ENCODE measurements around the gene RCC1.
"Not testable (repeated sequence)": the region's sequence is repeated elsewhere in the genome, so short reads cannot be mapped to it uniquely, and the experiment has no call there.

RCC1 gene

DNA sequence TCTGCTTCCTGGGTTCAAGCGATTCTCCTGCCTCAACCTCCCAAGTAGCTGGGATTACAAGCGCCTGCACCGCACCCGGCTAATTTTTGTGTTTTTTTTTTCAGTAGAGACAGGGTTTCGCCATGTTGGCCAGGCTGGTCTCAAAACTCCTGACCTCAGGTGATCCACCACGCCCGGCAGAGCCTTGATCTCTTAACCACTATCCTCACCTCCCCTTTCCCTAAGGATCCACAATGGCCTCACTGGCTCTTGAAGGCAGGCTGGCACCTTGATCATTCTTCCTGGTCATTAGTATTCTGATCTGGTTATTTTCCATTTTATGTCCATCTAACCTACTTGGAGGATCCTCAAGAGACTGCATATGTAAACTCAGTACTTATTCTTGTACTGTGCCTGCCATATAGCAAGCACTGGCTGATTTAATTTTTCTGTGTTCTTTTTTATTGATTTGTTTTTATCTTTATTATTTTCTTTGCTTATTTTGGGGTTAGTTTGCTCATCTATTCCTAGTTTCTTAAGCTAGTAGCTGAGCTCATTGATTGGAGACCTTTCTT is 6.3 kb downstream of the RCC1 start:
- no peak for DNase-seq

GRCh38 chr1:28514445-28514933 is 8.6 kb downstream of the RCC1 start:
- DNase-seq, result not testable (repeated sequence)

- DNase-seq, result no peak
These were observed 10.7 kb downstream of the RCC1 start for GRCh38 chr1:28516518-28516956.

DNA sequence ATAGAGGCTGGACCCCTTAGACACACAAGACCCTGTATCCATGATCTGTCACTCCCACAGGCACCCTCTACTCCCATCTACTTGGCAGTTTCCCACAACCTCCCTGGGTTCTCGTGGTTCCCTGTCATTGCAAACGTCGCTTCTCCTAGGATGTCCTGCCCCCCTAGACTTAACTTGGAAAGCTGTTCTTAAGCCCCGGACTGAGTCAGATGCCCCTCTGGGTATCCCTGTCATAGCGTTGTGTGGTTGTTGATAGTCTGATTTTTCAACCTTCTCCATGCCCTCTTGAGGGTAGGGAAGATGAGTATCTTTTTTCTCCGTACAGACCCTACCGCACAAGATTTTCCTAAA is 11.8 kb downstream of the RCC1 start:
- no peak for DNase-seq

DNA sequence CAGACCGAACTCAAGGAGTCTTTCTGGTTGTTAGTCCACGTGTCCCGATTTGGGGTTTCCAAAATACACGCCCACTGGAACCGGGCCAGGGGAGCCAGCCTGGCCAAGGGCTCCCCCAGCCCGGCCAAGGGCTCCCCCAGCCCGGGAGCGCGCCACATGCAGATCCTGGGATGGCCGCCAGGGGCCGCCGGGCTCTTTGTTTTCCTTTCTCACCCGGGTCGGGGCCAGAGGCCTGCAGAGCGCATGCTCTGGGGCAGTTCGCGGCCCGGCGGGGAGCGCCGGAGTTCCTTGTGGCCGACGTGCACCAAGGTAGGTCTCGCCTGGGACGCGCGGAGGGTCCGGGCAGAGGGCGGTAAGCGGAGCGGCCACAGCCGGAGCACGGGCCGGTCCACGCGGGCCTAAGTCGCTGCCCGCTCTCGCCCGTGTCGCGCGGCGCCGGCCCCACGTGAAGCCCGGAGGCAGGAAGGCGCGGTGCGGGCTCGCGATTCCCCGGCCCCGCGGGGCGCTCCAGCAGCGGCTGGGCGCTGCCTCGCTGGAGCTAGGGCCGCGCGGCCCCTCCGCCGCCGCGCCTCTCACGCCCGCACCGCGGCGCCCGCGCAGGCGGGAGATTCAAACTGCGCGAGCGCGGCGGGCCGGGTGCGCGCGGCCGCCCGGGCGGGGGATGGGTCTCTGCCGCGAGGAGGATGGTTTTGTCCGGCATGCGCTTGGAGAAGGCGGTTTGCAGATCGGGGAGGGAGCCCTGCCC is 12.3 kb downstream of the RCC1 start:
- peak; percentile 19 for DNase-seq

GRCh38 chr1:28518745-28519341 is 13.0 kb downstream of the RCC1 start:
- DNase-seq, result no peak

- no peak for DNase-seq
These were observed 14.3 kb downstream of the RCC1 start for GRCh38 chr1:28519946-28520725.

- DNase-seq, result not testable (repeated sequence)
These were observed 15.0 kb downstream of the RCC1 start for GRCh38 chr1:28520796-28521195.

DNA sequence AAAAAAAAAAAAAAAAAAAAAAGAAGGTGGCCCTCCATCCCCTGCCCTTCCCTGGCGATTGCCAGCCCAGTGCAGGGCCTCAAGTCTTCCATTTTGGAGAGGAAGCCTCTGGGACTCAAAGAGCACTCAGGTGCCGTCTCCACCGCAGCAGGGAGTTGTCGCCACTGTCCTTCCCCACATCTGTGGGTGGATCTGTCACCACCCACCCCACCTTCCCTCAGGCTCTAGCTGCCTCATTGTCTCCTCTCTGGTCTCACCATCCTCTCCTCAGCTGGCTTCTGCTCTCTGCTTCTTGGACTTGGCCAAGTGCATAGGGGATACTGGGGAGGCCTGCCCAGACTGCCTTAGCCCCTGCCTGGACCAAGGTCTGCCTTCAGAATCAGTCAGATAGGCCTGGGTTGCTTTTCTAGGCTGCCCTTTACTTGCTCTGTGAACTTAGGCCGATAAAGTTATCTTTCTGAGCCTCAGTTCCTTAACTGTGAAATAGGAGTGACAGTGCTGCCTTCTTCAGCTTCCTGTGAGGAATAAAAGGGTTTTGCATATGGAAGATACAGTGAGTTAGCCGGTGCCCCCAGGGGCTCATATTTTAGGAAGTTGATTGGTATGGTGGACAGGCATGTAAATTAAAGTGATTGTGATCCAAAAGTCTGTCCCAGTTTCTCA is 15.8 kb downstream of the RCC1 start:
- no peak for DNase-seq

DNA sequence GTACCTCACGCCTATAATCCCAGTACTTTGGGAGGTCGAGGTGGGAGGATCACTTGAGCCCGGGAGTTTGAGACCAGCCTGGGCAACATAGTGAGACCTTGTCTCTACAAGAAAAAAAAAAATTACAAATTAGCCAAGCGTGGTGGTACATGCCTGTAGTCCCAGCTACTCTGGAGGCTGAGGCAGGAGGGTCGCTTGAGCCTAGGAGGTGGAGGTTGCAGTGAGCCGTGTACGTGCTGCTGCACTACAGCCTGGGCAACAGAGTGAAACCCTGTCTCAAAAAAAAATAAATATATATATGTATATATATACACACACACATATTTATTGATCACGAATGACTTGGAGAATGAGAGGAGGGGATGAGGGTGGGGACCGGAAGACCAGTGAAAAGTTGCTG is 16.7 kb downstream of the RCC1 start:
- not testable (repeated sequence) for DNase-seq

- not testable (repeated sequence) for DNase-seq
These were observed 19.3 kb downstream of the RCC1 start for GRCh38 chr1:28525002-28525642.

DNA sequence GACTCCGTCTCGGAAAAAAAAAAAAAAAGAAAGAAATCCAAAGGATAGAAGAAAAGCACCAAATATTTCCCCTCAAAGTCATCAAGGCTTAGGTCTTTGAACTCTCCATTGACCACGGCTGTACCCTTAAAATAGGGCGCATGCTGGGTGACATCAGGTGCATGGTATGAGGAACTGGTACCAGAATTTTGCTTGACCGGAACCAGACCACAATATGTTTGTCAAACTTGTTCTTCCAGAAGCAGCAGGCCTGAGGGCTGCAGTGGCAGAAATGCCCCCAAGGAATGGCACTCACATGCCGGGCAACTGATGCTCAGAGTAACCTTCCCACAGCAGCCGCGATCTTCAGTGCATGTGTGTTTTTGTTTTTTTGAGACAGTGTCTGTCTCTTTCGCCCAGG is 21.0 kb downstream of the RCC1 start:
- no peak for DNase-seq

DNA sequence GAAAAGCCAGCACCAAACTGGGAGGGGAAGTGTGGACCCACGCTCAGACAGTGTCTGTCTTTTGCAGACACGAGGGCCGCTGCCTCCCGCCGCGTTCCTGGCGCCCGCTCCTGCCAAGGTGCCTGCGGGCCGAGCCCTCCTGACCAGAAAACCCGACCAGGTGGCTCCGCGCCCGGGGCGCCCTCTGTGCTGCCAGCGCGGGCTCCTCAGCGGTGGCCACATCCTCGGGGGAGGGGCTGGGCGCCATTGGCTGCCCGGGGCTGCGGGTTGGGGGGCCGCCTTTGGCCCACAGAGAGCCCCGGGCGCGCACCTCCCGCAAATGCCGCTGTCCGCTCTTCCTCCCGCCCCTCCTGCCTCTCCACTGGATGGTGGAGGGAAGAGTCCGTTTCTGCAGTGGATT is 24.6 kb downstream of the RCC1 start:
- DNase-seq, result no peak

GRCh38 chr1:28534671-28535070 is 28.8 kb downstream of the RCC1 start:
- DNase-seq, result no peak

DNA sequence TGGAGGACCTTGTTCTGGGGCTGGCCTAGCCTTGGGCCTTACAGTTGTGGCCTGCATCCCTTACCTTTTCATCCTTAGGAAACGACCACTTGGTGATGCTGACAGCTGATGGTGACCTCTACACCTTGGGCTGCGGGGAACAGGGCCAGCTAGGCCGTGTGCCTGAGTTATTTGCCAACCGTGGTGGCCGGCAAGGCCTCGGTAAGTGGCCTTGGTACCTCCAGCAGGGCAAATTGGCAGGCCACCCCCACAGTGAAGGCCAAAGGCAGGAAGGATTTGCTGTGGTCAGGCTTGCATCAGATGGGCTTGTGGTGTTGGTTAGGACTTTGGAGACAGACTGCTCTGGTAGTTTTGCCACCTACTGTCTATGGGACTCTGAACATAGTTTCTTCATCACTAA is 29.3 kb downstream of the RCC1 start:
- no peak for DNase-seq

DNA sequence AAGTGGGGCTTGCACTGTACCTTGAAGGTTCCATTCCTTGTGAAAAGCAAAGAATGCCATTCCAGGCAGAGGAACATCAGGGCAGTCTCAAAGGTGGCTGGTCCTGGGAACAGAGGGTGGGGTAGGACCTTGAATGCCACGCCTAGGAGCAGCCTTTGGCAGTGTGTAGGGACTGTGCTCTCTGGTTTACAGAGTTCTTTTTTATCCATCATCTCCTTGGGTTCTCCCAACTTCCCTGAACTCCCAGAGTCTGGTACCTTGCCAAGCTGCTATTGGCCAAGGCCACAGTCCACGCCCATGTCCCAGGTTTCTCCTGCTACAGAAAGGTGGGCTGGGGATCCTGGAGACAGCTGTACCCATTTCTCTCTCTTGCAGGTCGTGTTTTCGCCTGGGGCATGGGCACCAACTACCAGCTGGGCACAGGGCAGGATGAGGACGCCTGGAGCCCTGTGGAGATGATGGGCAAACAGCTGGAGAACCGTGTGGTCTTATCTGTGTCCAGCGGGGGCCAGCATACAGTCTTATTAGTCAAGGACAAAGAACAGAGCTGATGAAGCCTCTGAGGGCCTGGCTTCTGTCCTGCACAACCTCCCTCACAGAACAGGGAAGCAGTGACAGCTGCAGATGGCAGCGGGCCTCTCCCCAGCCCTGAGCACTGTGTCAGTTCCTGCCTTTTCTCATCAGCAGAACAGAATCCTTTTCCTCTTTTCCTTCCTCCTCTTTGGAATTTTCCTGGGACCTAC is 31.8 kb downstream of the RCC1 start:
- no peak for DNase-seq

- DNase-seq, result no peak
These were observed 32.4 kb downstream of the RCC1 start for GRCh38 chr1:28538286-28538685.

- DNase-seq, result no peak
These were observed 34.8 kb downstream of the RCC1 start for GRCh38 chr1:28540651-28541050.

GRCh38 chr1:28541414-28542015 is 35.7 kb downstream of the RCC1 start:
- DNase-seq, result not testable (repeated sequence)

GRCh38 chr1:28545246-28545628 is 39.4 kb downstream of the RCC1 start:
- DNase-seq, result no peak

DNA sequence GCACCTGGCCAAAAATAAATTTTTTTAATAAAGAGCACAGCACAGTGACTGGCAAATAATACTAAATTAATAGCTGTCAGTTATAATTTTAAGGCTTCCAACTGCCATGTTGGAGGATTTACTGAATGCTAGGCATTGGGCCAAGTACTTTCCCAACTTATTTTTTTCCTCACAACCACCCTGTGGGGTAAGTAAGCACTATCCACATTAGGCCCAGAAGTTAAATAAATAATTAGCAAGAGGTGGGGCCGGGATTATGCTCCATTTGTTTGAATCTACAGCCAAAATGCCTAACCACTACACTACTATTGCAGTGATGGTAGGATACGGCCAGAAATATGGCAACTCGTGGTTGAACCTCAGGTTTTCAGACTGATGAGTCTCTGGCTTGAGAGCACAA is 42.5 kb downstream of the RCC1 start:
- no peak for DNase-seq
